Endothelial cell of umbilical vein (primary cell): ENCODE results near the gene MIF4GD. TPM values are rescaled to one million over a fixed set of nuclear protein-coding genes. Genes with fewer than 3 reads are reported as not detected.

Experiments used
- BruUV-seq: library from RNA; stranded (reverse); fragments of 400-500 nt; replicated peaks from 2 replicates; lab custom pipeline; 2021; lab: Mats Ljungman, UMichigan
- CTCF ChIA-PET: fragments of 300-600, 350-600 bp; sonication (Branson Sonifier 250); formaldehyde crosslinking; loops from one replicate; lab custom pipeline; 2021; ENCODE audit warnings: antibody characterized with exemption, inconsistent platforms; lab: Charles Lee
- POLR2A ChIA-PET: fragments of 300-600, 350-600 bp; sonication (Branson Sonifier 250); formaldehyde crosslinking; loops from one replicate; lab custom pipeline; 2021; ENCODE audit warnings: antibody characterized with exemption, inconsistent platforms; lab: Charles Lee
- DNase-seq: peaks from one replicate; pipeline ENCODE4 v3.0.0-alpha.2; 2011; ENCODE audit warnings: low read depth, low spot score
- FAIRE-seq: peaks from 2 replicates; lab custom pipeline; 2011; peaks lifted over from hg19 to GRCh38; lab: Jason Lieb, UNC
- H2AFZ ChIP-seq: 2 replicates; pipeline ENCODE4 v1.6.0; 2012; ENCODE audit warnings: low read depth, low read length, control low read depth, inconsistent platforms
- H3K27ac ChIP-seq: 2 replicates; pipeline ENCODE4 v1.5.1; 2011; ENCODE audit warnings: low read depth, mild to moderate bottlenecking, control low read depth, low read length, moderate library complexity; ENCODE audit not compliant: insufficient read depth
- H3K27me3 ChIP-seq, 2 experiments: 2 replicates each; pipeline versions ENCODE4 v1.6.0 to v1.6.1; 2011; ENCODE audit warnings: low read length in 2 of 2, mixed read lengths in 1 of 2; ENCODE audit not compliant: control insufficient read depth in 2 of 2, insufficient read depth in 2 of 2
- H3K36me3 ChIP-seq, 2 experiments: 2 replicates in 1 of 2; 3 replicates in 1 of 2; pipeline ENCODE4 v1.5.1; 2011; ENCODE audit warnings: low read length in 2 of 2, mild to moderate bottlenecking in 1 of 2, moderate library complexity in 1 of 2; ENCODE audit not compliant: control insufficient read depth in 2 of 2, insufficient read depth in 2 of 2; ENCODE audit errors: extremely low read depth in 1 of 2
- H3K4me1 ChIP-seq: 3 replicates; pipeline ENCODE4 v1.5.1; 2011; ENCODE audit warnings: mild to moderate bottlenecking, low read length; ENCODE audit not compliant: control insufficient read depth, insufficient read depth; ENCODE audit errors: extremely low read depth
- H3K4me2 ChIP-seq: 2 replicates; pipeline ENCODE4 v1.6.1; 2011; ENCODE audit warnings: low read length, control low read depth, mixed read lengths; ENCODE audit not compliant: insufficient read depth
- H3K4me3 ChIP-seq, 3 experiments: fragments of 200-600 bp in 1 of 3; sonication (generic), shearing (Covaris generic) in 1 of 3; replicated peaks in 1 of 3; 2 replicates each; pipeline ENCODE4 v1.5.1; 2011 to 2016; ENCODE audit warnings: control low read depth in 3 of 3, low read length in 3 of 3, mild to moderate bottlenecking in 2 of 3, inconsistent platforms in 1 of 3, low read depth in 1 of 3, moderate library complexity in 1 of 3; ENCODE audit not compliant: insufficient read depth in 1 of 3
- H3K79me2 ChIP-seq: 2 replicates; pipeline ENCODE4 v1.6.0; 2012; ENCODE audit warnings: low read length, inconsistent platforms; ENCODE audit not compliant: control insufficient read depth, insufficient read depth
- H3K9ac ChIP-seq: replicated peaks from 2 replicates; pipeline ENCODE3; 2011; ENCODE audit warnings: low read length, control low read depth; ENCODE audit not compliant: insufficient read depth; ENCODE audit errors: extremely low read depth
- H3K9me1 ChIP-seq: replicated peaks from 3 replicates; pipeline ENCODE4 v1.6.0; 2011; ENCODE audit warnings: mild to moderate bottlenecking, low read length; ENCODE audit not compliant: control insufficient read depth, insufficient read depth; ENCODE audit errors: extremely low read depth
- H3K9me3 ChIP-seq: replicated peaks from 2 replicates; pipeline ENCODE4 v1.5.1; 2012; ENCODE audit warnings: low read length, inconsistent platforms; ENCODE audit not compliant: control insufficient read depth, insufficient read depth
- H4K20me1 ChIP-seq: replicated peaks from 2 replicates; pipeline ENCODE3; 2011; ENCODE audit warnings: mild to moderate bottlenecking, low read length; ENCODE audit not compliant: control insufficient read depth, insufficient read depth; ENCODE audit errors: extremely low read depth
- CTCF ChIP-seq, 2 donors: IDR thresholded peaks; 1 replicate in 1 of 2; 2 replicates in 1 of 2; pipeline ENCODE4 v1.5.1; 2011; ENCODE audit warnings: low read length in 2 of 2, mild to moderate bottlenecking in 2 of 2, moderate library complexity in 2 of 2, control low read depth in 1 of 2, inconsistent platforms in 1 of 2, low read depth in 1 of 2; ENCODE audit not compliant: insufficient read depth in 1 of 2; ENCODE audit errors: extremely low read depth in 1 of 2
- EZH2 ChIP-seq: IDR thresholded peaks from 2 replicates; pipeline ENCODE4 v1.6.1; 2012; ENCODE audit warnings: borderline replicate concordance, low read depth, mild to moderate bottlenecking, moderate library complexity, low read length, inconsistent platforms; ENCODE audit not compliant: severe bottlenecking
- FOS ChIP-seq: IDR thresholded peaks from 2 replicates; pipeline ENCODE4 v1.6.1; 2011; ENCODE audit warnings: mild to moderate bottlenecking, low read length, moderate library complexity, borderline replicate concordance; ENCODE audit not compliant: insufficient read depth
- GATA2 ChIP-seq: IDR thresholded peaks from 2 replicates; pipeline ENCODE4 v1.7.0; 2011; ENCODE audit warnings: low read depth, mild to moderate bottlenecking, moderate library complexity, mixed read lengths, low read length; ENCODE audit not compliant: insufficient read length, insufficient read depth
- JUN ChIP-seq: IDR thresholded peaks from 2 replicates; pipeline ENCODE4 v1.6.1; 2011; ENCODE audit warnings: borderline replicate concordance, low read depth; ENCODE audit not compliant: insufficient read length, insufficient read depth
- MAX ChIP-seq: IDR thresholded peaks from 2 replicates; pipeline ENCODE4 v1.6.1; 2011; ENCODE audit not compliant: insufficient read depth, insufficient read length
- MYC ChIP-seq: IDR thresholded peaks from one replicate; pipeline ENCODE4 v1.6.1; 2011; ENCODE audit warnings: mild to moderate bottlenecking, low read depth, low read length
- POLR2A ChIP-seq: IDR thresholded peaks from 2 replicates; pipeline ENCODE4 v1.6.1; 2012; ENCODE audit warnings: low read depth, mild to moderate bottlenecking, control low read depth, low read length
- POLR2AphosphoS5 ChIP-seq: IDR thresholded peaks from 2 replicates; pipeline ENCODE4 v1.6.1; 2012; ENCODE audit warnings: low read depth, mild to moderate bottlenecking, control low read depth, low read length, moderate library complexity; ENCODE audit not compliant: insufficient read depth
- dilution Hi-C: fragments of 300-500 bp; cut with MboI; formaldehyde crosslinking; loops from one replicate; pipeline ENCODE4 v1.15.0; 2019; ENCODE audit warnings: low sequenced_read_pairs; ENCODE audit not compliant: extremely low pct_ligation_motif_present
- intact Hi-C: fragments of 100-400 bp; cut with micrococcal nuclease; formaldehyde crosslinking; loops from one replicate; pipeline ENCODE4 v1.10.0; 2022
- polyA plus RNA-seq, 4 experiments: library from polyadenylated mRNA; depleted of rRNA in 3 of 4; stranded (reverse) in 3 of 4; unstranded in 1 of 4; fragments of >200 nt; gene quantifications; 2 replicates each; pipeline versions ENCODE4 v1.2.1 to v1.2.3, GENCODE V29; 2011 to 2012; ENCODE audit warnings: missing spikeins in 1 of 4
- total RNA-seq: library from RNA; stranded (reverse); gene quantifications from 2 replicates; pipeline ENCODE4 v1.2.3, GENCODE V29; 2021

Gene MIF4GD
- total and polyA plus RNA-seq, 2 donors (not counting 3 experiments of a cell fraction or from before 2014, with no cell fraction given): 12.4 to 35.7 TPM

- Histone ChIP-seq H3K36me3 (peaks cover 0 to 10% of the 10 kb centered on the region in 2 experiments), H3K9me1 (no peaks in the 10 kb centered on the region), H3K79me2 (peaks cover 8% of the 10 kb centered on the region), H4K20me1 (no peaks in the 10 kb centered on the region), H3K27ac (peak overlapping the region; percentile 86), H3K27me3 (no peaks in the 10 kb centered on the region), H3K9me3 (no peaks in the 10 kb centered on the region), H2AFZ (peak overlapping the region; percentile 69), H3K4me1 (peaks cover 8% of the 10 kb centered on the region), H3K4me2 (peak overlapping the region; percentile 72), H3K4me3 (peak overlapping the region; percentile 10 to 69 (median 52)), H3K9ac (peak overlapping the region; percentile 89)
- peak; percentile 92 for TF ChIP-seq FOS
- TF ChIP-seq JUN: peak; percentile 75
- TF ChIP-seq POLR2A: peak; percentile 8
- no peak for TF ChIP-seq GATA2
- dilution Hi-C loops: no loop called here
- FAIRE-seq: no peak
- ChIA-PET POLR2A (interaction anchor here (0.8 to 1.7 kb wide), 6 partner anchors 12 to 116 kb away, joined by 3 to 17 read pairs (median 4); partner anchors contain the start of genes GGA3, GRB2, MIF4GD and MRPS7), CTCF (interaction anchor here (0.8 to 2.4 kb wide), 9 partner anchors 20 to 227 kb away, joined by 3 to 68 read pairs (median 6); partner anchors contain the start of genes GGA3, GRB2, MIF4GD and MRPS7)
- intact Hi-C loops: loop anchor here (1.0 to 2.0 kb wide), 4 partner anchors 19 to 225 kb away; partner anchors contain the start of genes CASKIN2, GRB2 and MIF4GD
- TSS peak; percentile 97 for BruUV-seq
- peak; percentile 71 for DNase-seq
Measured at GRCh38 chr17:75289832-75290337, 18.9 kb upstream of the MIF4GD start.

GRCh38 chr17:75289115-75289831 lies 18.2 kb upstream of the MIF4GD start, which contains the start of gene SLC25A19:
SLC25A19 (minus strand) TSS chr17:75289433; CDS start chr17:75286764, 2,669 bp downstream.
- H3K27ac ChIP-seq: peak within 1 kb of the TSS; percentile 86
- ChIA-PET CTCF (interaction anchor here (0.8 to 2.4 kb wide), 11 partner anchors 20 to 227 kb away, joined by 3 to 68 read pairs (median 6); partner anchors contain the start of genes GGA3, GRB2, MIF4GD and MRPS7), POLR2A (interaction anchor here (0.6 to 1.7 kb wide), 8 partner anchors 11 to 151 kb away, joined by 3 to 17 read pairs (median 4); partner anchors contain the start of genes GGA3, GRB2, MIF4GD and MRPS7)
- FAIRE-seq: peak; percentile 100
- no TSS peak for BruUV-seq
- H3K36me3 ChIP-seq: peaks cover 0 to 10% of the 10 kb centered on the region in 2 experiments
- DNase-seq: peak; percentile 100
- intact Hi-C loops: loop anchor here (1.0 to 2.0 kb wide), 4 partner anchors 18 to 226 kb away; partner anchors contain the start of genes CASKIN2, GRB2 and MIF4GD
- H3K4me1 ChIP-seq: peaks cover 8% of the 10 kb centered on the region
- peaks cover 8% of the 10 kb centered on the region for H3K79me2 ChIP-seq
- H2AFZ ChIP-seq: peak within 1 kb of the TSS; percentile 85
- peak within 1 kb of the TSS; percentile 83 for H3K4me2 ChIP-seq
- no peaks in the 10 kb centered on the region for H3K27me3 ChIP-seq
- dilution Hi-C loops: no loop called here
- no peaks in the 10 kb centered on the region for H4K20me1 ChIP-seq
- H3K9me1 ChIP-seq: no peaks in the 10 kb centered on the region
- H3K4me3 ChIP-seq: peak within 1 kb of the TSS; percentile 66 to 85 (median 75)
- H3K9me3 ChIP-seq: no peaks in the 10 kb centered on the region
- peak within 1 kb of the TSS; percentile 89 for H3K9ac ChIP-seq
- peak; percentile 34 for TF ChIP-seq MAX
- TF ChIP-seq POLR2A: peak; percentile 9
- TF ChIP-seq JUN: no peak
- TF ChIP-seq FOS: no peak
- TF ChIP-seq GATA2: no peak
- no peak for TF ChIP-seq CTCF (IDR thresholded peaks at IDR 0.05; ENCODE audit: extremely low read depth in 1 of 2, insufficient read depth in 1 of 2, low read depth in 1 of 2, low read length in 2 of 2)
- TF ChIP-seq MYC: no peak
- no peak for TF ChIP-seq EZH2
- TF ChIP-seq POLR2AphosphoS5: peak; percentile 49
